Amniotic stem cell (primary cell): ENCODE data around the gene CEP41.

ENCODE experiments used
- DNase-seq: peaks from one replicate; lab custom pipeline; 2025; lab: John Stamatoyannopoulos, UW

CEP41 gene

GRCh38 chr7:130349911-130350782 is 90.7 kb downstream of the CEP41 start:
- DNase-seq = no peak

- no peak for DNase-seq
These were observed 93.9 kb downstream of the CEP41 start for GRCh38 chr7:130346941-130347340.

GRCh38 chr7:130346177-130346905 is 94.5 kb downstream of the CEP41 start:
- DNase-seq = no peak

- DNase-seq = no peak
These were observed 95.1 kb downstream of the CEP41 start for GRCh38 chr7:130345725-130346124.

- DNase-seq = no peak
These were observed 95.7 kb downstream of the CEP41 start for GRCh38 chr7:130345136-130345535.

GRCh38 chr7:130344271-130344866 is 96.4 kb downstream of the CEP41 start, which contains the start of gene CPA5:
TSS of gene CPA5 (plus strand) at chr7:130344816. CDS start at chr7:130346486, 1,670 bp downstream.
- no peak for DNase-seq
